Thymus (tissue), 11 donors: ENCODE measurements around the gene MUC5AC. TPM values are rescaled to one million over a fixed set of nuclear protein-coding genes. Genes with fewer than 3 reads are reported as not detected.

Experiments
- DNase-seq, 9 donors: peaks; one replicate each; pipeline ENCODE4 v3.0.0-alpha.2; 2013; ENCODE audit warnings: low spot score in 9 of 9, low read depth in 6 of 9, missing footprints in 1 of 9
- H3K27ac ChIP-seq, 2 donors: one replicate each; pipeline ENCODE4 v1.5.1; 2013; ENCODE audit warnings: control low read depth in 1 of 2, low read depth in 1 of 2, low read length in 1 of 2, mild to moderate bottlenecking in 1 of 2, moderate library complexity in 1 of 2
- H3K27me3 ChIP-seq, 2 donors: one replicate each; pipeline ENCODE4 v1.5.1; 2013; ENCODE audit warnings: low read length in 1 of 2; ENCODE audit not compliant: control insufficient read depth in 2 of 2, insufficient read depth in 1 of 2
- H3K36me3 ChIP-seq, 2 donors: one replicate each; pipeline ENCODE4 v1.5.1; 2013; ENCODE audit warnings: low read length in 1 of 2, mild to moderate bottlenecking in 1 of 2, moderate library complexity in 1 of 2; ENCODE audit not compliant: control insufficient read depth in 2 of 2, insufficient read depth in 2 of 2
- H3K4me1 ChIP-seq, 2 donors: one replicate each; pipeline ENCODE4 v1.5.1; 2013; ENCODE audit warnings: low read length in 2 of 2; ENCODE audit not compliant: control insufficient read depth in 2 of 2, insufficient read depth in 2 of 2
- H3K4me3 ChIP-seq, 2 donors: one replicate each; pipeline ENCODE4 v1.5.1; 2013; ENCODE audit warnings: low read length in 2 of 2, control low read depth in 1 of 2, mild to moderate bottlenecking in 1 of 2
- H3K9me3 ChIP-seq, 2 donors: one replicate each; pipeline ENCODE4 v1.5.1; 2013; ENCODE audit warnings: low read length in 1 of 2, mild to moderate bottlenecking in 1 of 2; ENCODE audit not compliant: control insufficient read depth in 2 of 2, insufficient read depth in 1 of 2
- WGBS: extraction: QIAGEN DNeasy Blood & Tissue Kit; methylation state at CpG from one replicate; pipeline ENCODE4 v1.1.7; 2013; 5-methylcytosine and 5-hydroxymethylcytosine counted together
- polyA plus RNA-seq: library from polyadenylated mRNA; stranded (reverse); fragments of 200-250 nt; gene quantifications from one replicate; pipeline ENCODE4 v1.2.3, GENCODE V29; 2013
- total RNA-seq: library from RNA; stranded (reverse); fragments of 120-200 nt; gene quantifications from one replicate; pipeline ENCODE4 v1.2.4, GENCODE V29; 2013
- donor health status: healthy.

Gene MUC5AC
- total and polyA plus RNA-seq, 2 donors = 0.02 to 0.05 TPM

DNA sequence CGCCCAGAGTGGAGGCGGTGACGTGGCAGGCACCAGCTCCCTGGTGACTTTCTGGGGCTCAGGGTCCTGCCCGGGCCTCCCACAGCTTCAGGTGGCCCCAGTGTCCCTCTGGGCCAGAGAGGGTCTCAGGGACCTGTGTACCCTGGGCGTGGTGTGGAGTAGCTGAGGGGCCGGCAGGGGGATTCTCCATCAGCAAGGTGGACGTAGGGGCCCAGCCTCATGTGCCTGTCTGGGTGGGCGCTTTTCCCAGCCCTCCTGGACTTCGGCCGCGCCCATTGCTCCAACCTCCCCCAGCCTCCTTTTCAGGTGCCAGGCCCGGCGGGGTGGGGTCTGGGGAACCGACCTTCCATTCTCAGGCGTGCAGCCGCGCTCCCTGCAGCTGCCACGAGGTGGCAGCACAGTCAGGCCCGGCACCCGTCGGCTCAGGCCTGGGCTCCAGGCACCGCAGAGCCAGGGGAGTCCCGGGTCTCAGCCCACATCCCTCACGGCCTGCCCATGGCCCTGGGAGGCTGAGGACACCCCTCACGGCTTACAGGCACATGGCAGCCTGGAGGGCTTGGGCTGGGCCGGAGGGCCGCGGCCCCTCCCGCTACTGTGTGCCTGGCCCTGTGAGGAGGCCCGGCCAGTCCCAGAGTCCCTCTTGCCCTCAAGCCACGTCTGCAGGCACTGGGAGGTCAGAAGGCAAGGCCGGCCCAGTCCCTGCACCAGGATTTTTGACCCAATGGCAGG is 45.2 kb downstream of the MUC5AC start:
- H3K9me3 ChIP-seq = no peaks in the 10 kb centered on the region
- 30% methylated on average over 32 of the region's 32 CpGs for WGBS
- DNase-seq = peak in 6 of 9 donors; percentile 9 to 61 (median 40)

DNA sequence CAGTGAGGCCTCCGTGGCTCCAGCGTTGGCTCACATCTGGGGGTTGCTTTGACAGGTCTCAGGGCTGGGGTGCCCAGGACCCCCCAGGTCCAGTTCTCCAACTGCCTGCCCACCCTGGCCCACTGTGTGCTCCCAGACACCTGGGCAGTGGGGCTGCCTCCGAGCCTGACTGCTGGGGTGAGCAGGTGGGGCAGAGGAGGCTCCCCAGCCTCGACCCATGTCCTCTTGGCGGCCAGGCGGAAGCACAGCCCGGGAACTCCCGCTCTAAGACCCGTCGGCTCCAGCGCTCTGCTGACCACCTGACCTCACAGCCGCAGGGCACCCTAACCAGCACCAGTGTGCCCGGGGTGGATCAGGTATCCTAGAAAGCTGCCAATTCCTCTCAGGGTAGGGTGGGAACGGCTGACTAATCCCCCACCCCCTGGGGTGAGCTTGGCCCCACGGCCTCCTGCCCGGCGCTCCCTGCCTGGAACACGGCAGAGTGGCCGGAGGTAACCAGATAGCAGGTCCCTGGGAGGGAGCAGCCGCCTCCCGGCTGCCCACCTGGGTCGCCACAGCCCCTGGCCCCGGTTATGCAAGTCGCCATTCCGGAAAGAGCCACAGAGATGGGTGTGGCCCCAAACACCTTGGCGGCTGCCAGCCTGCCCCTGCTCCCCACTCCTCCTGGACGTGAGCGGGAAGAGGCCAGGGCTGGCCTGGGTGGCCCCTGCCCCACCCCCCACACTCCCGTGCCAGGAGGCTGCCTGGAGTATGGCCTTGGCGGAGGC is 45.9 kb downstream of the MUC5AC start:
- Histone ChIP-seq H3K4me1 (no peaks in the 10 kb centered on the region), H3K4me3 (no peak overlapping the region), H3K9me3 (peaks cover 0 to 6% of the 10 kb centered on the region in 2 donors), H3K27me3 (peaks cover 0 to 12% of the 10 kb centered on the region in 2 donors), H3K27ac (no peak overlapping the region), H3K36me3 (no peaks in the 10 kb centered on the region)
- 86% methylated on average over 30 of the region's 30 CpGs for WGBS
- DNase-seq = no peak

More for the DNA sequence above, 45.2 kb downstream of the MUC5AC start:
- Histone ChIP-seq H3K27ac (no peak overlapping the region), H3K27me3 (peaks cover 0 to 12% of the 10 kb centered on the region in 2 donors), H3K4me1 (no peaks in the 10 kb centered on the region), H3K36me3 (no peaks in the 10 kb centered on the region), H3K4me3 (no peak overlapping the region)

GRCh38 chr11:1204381-1205101 is 46.8 kb downstream of the MUC5AC start:
- Histone ChIP-seq H3K9me3 (peaks cover 0 to 11% of the 10 kb centered on the region in 2 donors), H3K27ac (no peak overlapping the region), H3K36me3 (no peaks in the 10 kb centered on the region), H3K4me3 (no peak overlapping the region), H3K4me1 (no peaks in the 10 kb centered on the region), H3K27me3 (peaks cover 0 to 12% of the 10 kb centered on the region in 2 donors)
- 90% methylated on average over 22 of the region's 22 CpGs for WGBS
- no peak for DNase-seq

GRCh38 chr11:1205121-1205986 is 47.6 kb downstream of the MUC5AC start:
- H3K27me3 ChIP-seq = peaks cover 0 to 7% of the 10 kb centered on the region in 2 donors
- peaks cover 0 to 15% of the 10 kb centered on the region in 2 donors for H3K9me3 ChIP-seq
- 81% methylated on average over 35 of the region's 35 CpGs for WGBS
- H3K4me3 ChIP-seq = no peak overlapping the region
- H3K4me1 ChIP-seq = no peaks in the 10 kb centered on the region
- no peak overlapping the region for H3K27ac ChIP-seq
- no peaks in the 10 kb centered on the region for H3K36me3 ChIP-seq
- DNase-seq = no peak

GRCh38 chr11:1205987-1206331 is 48.2 kb downstream of the MUC5AC start:
- WGBS = 95% methylated on average over 8 of the region's 8 CpGs
- H3K9me3 ChIP-seq = peaks cover 0 to 15% of the 10 kb centered on the region in 2 donors
- no peak overlapping the region for H3K27ac ChIP-seq
- H3K4me1 ChIP-seq = no peaks in the 10 kb centered on the region
- H3K4me3 ChIP-seq = no peak overlapping the region
- no peaks in the 10 kb centered on the region for H3K36me3 ChIP-seq
- peaks cover 0 to 7% of the 10 kb centered on the region in 2 donors for H3K27me3 ChIP-seq
- DNase-seq = no peak

DNA sequence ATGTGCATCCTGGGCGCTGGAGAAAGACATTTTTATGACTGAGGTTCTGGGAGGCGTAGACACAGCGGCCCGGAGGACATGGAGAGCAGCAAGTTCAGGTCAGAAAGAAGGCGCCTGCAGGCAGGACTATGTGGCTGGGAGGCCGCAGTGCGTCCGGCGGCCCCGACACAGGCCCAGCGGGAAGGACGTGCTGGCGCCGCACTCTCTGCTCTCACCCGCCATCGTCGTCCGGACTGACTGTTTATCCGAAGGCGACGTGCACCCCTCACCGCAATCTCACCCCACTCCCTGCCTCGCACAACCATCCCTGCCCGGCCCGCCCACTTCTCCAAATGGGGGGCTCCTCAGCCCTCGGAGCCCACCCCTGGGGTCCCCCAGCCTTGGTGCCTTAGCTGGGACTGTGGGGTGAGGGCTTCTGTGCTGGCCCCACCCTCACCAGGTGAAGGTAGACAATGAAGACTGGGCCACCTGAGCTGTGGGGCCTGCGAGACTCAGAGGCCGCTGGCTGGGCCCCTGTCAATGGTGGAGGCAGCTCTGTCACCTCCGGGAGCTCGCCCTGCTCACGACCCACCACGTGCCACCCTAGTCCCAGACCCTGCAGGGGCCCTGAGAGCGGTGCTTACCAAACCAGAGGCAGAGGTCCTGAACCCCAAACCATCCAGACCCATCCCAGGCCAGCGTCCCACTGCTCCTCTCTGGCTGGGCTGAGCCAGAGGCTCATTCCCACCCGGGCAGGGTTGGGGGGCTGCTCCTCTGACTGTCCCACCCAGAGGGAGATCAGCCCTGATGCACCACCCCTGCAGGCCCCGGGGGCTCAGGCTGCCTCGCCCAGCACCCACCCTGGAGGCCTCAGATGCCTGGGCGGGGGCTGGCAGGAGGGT is 48.9 kb downstream of the MUC5AC start:
- peaks cover 0 to 15% of the 10 kb centered on the region in 2 donors for H3K9me3 ChIP-seq
- 95% methylated on average over 38 of the region's 38 CpGs for WGBS
- no peak overlapping the region for H3K4me3 ChIP-seq
- peaks cover 0 to 7% of the 10 kb centered on the region in 2 donors for H3K27me3 ChIP-seq
- no peaks in the 10 kb centered on the region for H3K4me1 ChIP-seq
- no peak for DNase-seq
- no peak overlapping the region for H3K27ac ChIP-seq
- no peaks in the 10 kb centered on the region for H3K36me3 ChIP-seq

GRCh38 chr11:1207401-1208143 is 49.8 kb downstream of the MUC5AC start:
- no peak overlapping the region for H3K4me3 ChIP-seq
- H3K9me3 ChIP-seq = peaks cover 0 to 15% of the 10 kb centered on the region in 2 donors
- peaks cover 0 to 7% of the 10 kb centered on the region in 2 donors for H3K27me3 ChIP-seq
- no peak overlapping the region for H3K27ac ChIP-seq
- WGBS = 94% methylated on average over 34 of the region's 34 CpGs
- no peaks in the 10 kb centered on the region for H3K36me3 ChIP-seq
- H3K4me1 ChIP-seq = no peaks in the 10 kb centered on the region
- no peak for DNase-seq
